Midbrain (tissue), 1 donor: ENCODE results near the gene TMC8.

Experiments used
- DNase-seq: peaks from one replicate; lab custom pipeline; 2025; lab: John Stamatoyannopoulos, UW

TMC8 gene

DNA sequence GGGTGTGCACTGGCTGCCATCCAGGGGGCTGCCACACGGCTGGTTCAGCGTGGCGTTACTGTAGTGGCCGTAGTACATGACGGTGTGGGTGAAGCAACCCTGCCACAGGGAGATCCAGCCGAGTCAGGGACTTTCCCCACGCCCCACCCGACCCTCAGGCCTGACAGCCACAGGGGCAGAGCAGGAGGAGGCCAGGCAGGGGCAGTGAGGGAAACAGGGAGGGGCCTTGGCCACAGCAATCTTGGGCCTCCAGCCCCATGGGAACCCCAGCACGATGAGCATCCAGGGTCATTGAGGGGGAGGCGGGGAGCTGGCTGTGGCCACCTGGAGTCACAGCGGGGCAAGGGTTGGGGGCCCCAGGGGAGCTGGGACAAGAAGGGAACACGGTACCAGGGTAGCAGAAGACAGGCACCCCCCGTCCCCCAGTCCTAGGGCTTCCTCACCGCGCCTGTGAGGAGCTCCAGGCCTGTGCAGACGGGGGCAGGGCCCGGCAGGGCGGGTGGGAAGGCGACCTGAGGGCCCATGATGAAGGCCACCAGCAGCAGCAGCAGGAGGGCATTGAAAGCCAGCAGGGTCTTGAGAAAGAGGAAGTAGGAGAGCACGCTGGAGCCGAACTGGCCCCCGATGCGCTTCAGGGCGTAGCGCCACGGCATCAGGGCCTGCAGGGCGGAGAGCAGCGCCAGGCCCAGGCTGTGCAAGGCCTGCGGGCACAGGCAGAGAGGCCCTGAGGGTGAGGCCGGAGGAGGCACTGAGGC is 6.3 kb upstream of the TMC8 start:
- no peak for DNase-seq

DNA sequence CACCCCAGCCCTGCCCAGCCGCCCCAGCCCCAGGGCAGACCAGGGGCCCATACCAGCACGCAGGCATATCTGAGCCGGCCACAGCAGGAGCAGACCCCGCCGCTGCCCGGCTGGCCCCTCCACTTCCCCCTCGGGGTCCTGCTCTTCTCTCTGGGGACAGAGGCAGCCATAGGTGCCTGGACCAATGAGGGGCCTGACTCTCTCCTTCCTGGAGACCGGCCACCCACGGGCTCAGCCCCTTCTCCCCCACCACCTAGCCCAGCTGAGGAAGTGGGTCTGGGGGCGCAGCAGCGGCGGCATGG is 5.8 kb upstream of the TMC8 start:
- no peak for DNase-seq

DNA sequence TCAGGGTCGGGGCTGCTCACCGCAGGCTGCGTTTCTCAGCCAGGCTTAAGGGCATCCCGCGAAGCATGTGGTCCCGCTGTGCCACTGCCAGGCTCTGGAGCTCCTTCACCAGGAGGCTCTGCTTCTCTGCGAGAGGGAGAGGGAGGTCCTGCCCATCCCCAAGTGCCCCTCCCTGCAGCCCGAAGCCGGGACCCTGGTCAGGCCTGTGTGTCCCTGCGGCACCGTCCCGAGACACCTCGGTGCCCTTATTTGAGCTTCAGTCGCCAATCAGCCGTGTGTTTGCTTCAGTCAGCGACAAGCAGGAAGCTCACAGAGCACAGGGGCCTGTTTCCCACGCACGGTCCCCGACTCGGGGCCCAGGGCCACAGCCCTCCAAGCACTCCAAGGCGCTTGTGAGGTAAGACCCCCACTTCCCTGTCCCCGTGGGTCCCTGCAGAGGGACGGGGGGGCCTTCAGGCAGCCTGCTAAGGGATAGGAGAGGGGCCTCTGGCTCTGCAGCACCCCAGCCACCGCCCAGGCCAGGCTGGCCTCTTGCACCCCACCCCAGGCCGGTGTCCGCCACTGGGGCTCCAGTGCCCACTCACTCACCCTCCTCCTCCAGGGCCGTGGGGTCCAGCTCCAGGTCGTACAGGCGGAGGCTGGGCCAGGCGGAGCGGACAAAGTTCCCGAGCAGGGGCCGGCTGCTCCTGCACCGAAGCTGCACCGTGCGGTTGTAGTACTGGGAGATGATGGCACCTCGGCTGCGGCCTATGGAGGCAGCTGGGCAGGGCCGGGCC is 5.2 kb upstream of the TMC8 start:
- no peak for DNase-seq

- DNase-seq, result no peak
Observed at GRCh38 chr17:78125976-78126894, 4.3 kb upstream of the TMC8 start.

DNA sequence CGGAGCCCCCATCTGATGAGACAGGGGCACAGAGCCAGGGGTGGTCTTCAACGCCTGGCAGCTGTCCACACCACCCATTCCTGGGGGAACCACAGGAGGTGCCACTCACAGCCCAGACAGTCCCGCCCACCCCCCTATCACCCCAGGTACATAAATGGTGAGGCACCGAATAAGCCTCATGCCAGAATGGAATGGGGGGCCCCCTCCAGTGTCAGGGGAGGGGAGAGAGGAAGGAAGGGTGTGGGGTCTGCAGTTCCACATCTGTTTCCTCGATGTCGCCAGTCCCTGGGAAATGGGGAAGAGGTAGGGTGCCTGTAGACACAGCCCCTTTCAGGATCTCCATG is 3.7 kb upstream of the TMC8 start:
- no peak for DNase-seq

- DNase-seq, result peak; percentile 92
Observed at GRCh38 chr17:78127239-78127887, 3.2 kb upstream of the TMC8 start.

GRCh38 chr17:78127888-78128550 is 2.6 kb upstream of the TMC8 start:
- DNase-seq, result peak; percentile 65

GRCh38 chr17:78128551-78129350 is 1.8 kb upstream of the TMC8 start, which contains the start of gene TMC6:
TSS of gene TMC6 (minus strand) at chr17:78128755. CDS start at chr17:78126832, 1,923 bp downstream.
- peak; percentile 56 for DNase-seq

DNA sequence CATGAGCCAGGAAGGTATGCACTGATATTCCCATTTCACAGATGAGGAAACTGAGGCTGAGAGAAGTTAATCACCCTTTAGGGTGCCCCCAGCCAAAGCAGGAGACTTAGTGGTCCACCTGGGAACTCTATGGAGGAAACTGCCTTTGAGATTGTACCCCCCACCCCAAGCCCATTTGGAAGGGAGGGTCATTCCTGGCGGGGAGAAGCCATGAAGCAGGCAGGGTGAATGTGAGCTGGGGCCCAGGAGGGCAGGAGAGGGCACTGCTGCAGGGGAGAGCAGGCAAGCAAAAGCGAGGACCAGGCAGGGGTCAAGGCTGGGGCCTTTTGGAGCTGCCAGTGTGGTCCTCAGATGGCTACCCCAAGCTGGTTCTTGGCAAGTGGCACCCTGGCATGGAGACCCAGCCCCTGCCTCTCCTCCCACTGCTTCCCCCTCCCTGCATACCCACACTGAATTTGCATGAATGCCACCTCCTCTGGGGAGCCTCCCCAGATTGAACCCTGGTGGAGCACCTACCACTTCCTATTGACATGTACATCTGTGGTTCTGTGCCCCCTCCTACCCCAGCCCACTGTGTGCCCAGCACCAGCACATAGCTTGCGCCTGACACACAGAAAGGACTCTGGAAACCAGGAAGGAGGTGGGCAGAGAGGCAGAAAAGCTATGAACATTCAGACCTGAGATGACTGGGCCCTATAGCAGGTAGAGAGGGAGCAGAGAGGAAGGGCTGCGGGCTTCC is 1.1 kb upstream of the TMC8 start:
- no peak for DNase-seq

GRCh38 chr17:78130090-78130436 is 508 bp upstream of the TMC8 start:
- DNase-seq, result no peak

GRCh38 chr17:78131172-78132083 is 857 bp downstream of the TMC8 start:
- DNase-seq, result peak; percentile 25

- no peak for DNase-seq
Observed at GRCh38 chr17:78132084-78132676, 1.6 kb downstream of the TMC8 start.

DNA sequence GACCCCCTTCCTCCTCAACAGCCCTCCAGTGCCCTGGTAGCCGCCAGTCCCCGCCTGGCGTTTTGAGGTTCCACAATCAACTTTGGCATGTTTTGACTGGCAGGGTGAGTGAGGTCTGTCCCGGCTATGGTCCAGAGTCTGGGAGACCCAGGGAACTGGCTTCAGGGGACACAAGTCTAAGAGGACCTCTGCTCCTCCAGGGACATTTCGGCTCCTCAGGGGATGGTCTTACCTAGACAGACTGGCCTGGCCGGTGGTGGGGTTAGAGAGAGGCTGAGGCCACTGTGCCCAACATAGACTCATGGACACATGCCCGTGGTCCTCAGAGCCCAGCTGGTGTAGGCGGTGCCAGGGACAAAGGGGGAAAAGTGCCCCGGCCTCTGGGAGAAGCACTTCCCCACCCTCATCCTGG is 2.2 kb downstream of the TMC8 start:
- DNase-seq, result no peak

DNA sequence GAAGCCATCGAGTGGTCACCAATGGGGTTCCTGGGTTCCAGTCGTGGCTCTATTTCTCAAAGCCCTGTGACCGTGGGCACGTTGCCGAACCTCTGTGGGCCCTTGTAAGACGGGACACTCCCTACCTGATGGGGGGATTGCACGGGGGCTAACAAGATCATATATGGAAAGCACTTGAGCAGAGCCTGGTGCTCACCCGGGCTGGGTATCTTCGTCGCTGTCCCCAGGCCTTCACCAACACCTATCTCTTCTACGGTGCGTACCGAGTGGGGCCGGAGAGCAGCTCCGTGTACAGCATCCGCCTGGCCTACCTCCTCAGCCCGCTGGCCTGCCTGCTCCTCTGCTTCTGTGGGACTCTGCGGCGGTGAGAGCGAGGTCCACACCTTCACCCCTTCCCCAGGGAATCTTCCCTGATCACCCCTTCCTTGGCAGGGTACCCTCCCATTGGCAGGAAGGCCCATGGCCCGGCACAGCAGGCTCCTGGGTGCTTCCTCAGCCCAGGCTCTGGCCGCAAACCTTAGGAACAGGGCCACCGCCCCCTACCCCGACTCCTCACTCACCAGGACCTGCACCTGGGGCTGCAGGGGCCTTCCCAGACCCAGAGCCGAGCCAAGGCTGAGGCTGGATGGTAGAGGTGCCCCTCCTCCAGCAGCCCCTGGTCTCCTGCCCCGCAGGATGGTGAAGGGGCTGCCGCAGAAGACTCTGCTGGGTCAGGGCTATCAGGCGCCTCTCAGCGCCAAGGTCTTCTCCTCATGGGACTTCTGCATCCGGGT is 2.8 kb downstream of the TMC8 start:
- DNase-seq, result no peak

DNA sequence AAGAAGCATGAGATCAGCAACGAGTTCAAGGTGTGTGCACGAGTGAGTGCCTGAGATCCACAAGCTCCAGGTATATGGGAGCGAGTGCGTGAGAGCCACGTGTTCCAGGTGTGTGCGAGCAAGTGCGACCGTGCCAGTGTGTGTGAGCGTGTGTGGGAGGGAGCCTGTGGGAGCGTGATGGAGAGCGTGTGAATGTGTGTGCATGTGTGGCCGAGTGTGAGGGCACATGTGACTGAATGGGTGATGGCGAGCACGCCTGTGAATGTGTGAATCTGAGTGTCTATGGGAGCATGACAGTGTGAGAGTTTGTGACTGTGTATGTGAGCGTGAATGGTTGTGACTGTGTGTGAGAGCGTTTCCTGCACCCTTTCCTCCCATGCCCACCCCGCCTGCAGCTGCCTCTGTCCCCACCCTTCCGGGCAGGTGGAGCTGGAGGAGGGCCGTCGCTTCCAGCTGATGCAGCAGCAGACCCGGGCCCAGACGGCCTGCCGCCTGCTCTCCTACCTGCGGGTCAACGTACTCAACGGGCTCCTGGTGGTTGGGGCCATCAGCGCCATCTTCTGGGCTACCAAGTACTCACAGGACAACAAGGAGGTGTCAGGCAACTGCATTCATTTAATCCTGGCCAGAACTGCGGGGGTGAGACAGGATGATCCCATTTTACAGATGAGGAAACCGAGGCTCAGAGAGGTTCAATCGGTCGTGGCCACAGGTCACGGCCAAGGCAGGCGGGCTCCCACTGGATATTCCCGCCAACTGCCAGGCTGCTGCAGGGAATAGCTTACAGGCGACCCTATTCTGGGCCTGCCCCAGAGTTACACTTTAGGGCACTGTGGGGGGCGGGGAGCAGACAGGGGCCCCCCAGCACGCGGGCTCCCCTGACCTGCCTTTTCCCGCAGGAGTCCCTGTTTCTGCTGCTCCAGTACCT is 3.7 kb downstream of the TMC8 start:
- peak; percentile 31 for DNase-seq

GRCh38 chr17:78134899-78135385 is 4.4 kb downstream of the TMC8 start:
- DNase-seq, result no peak
